H1 (cell line): ENCODE results near the gene RIPK4.

ENCODE experiments used
- BACH1 ChIP-seq: IDR thresholded peaks from 2 replicates; pipeline ENCODE4 v1.6.1; 2012; ENCODE audit warnings: low read length, improper control_type of control experiment
- CTCF ChIP-seq, 3 experiments: IDR thresholded peaks; 1 replicate in 2 of 3; 2 replicates in 1 of 3; pipeline versions ENCODE4 v1.5.1 to v1.6.1; 2011; ENCODE audit warnings: low read length in 3 of 3, mild to moderate bottlenecking in 3 of 3, inconsistent platforms in 2 of 3, low read depth in 1 of 3, moderate library complexity in 1 of 3; ENCODE audit not compliant: insufficient read depth in 1 of 3; ENCODE audit errors: control extremely low read depth in 1 of 3
- EGR1 ChIP-seq: IDR thresholded peaks from 2 replicates; pipeline ENCODE4 v1.6.1; 2011; ENCODE audit warnings: low read depth, low read length, borderline replicate concordance
- EZH2 ChIP-seq: fragments of 200-600 bp; sonication (generic); IDR thresholded peaks from 2 replicates; pipeline ENCODE4 v1.7.1; 2012; ENCODE audit warnings: low read depth, mild to moderate bottlenecking, moderate library complexity, low read length, inconsistent platforms; ENCODE audit not compliant: severe bottlenecking
- JUN ChIP-seq: IDR thresholded peaks from 2 replicates; pipeline ENCODE4 v1.6.1; 2011; ENCODE audit warnings: low read depth, mild to moderate bottlenecking, improper control_type of control experiment, low read length
- JUND ChIP-seq: IDR thresholded peaks from 2 replicates; pipeline ENCODE4 v1.6.1; 2011; ENCODE audit warnings: mild to moderate bottlenecking, improper control_type of control experiment, low read length
- POLR2A ChIP-seq, 2 experiments: IDR thresholded peaks; 1 replicate in 1 of 2; 2 replicates in 1 of 2; pipeline ENCODE4 v1.6.1; 2011; ENCODE audit warnings: low read depth in 2 of 2, low read length in 2 of 2, mild to moderate bottlenecking in 2 of 2; ENCODE audit errors: control extremely low read depth in 1 of 2
- RAD21 ChIP-seq, 2 experiments: IDR thresholded peaks in 1 of 2; conservative IDR thresholded peaks in 1 of 2; 2 replicates each; pipeline ENCODE4 v1.6.1; 2011; ENCODE audit warnings: low read depth in 2 of 2, low read length in 2 of 2, improper control_type of control experiment in 1 of 2, inconsistent platforms in 1 of 2, mild to moderate bottlenecking in 1 of 2, moderate library complexity in 1 of 2
- RBBP5 ChIP-seq: IDR thresholded peaks from 2 replicates; pipeline ENCODE4 v1.7.1; 2012; ENCODE audit warnings: low read depth, mild to moderate bottlenecking, inconsistent platforms, low read length, moderate library complexity, borderline replicate concordance
- RXRA ChIP-seq: IDR thresholded peaks from 2 replicates; pipeline ENCODE4 v1.6.1; 2011; ENCODE audit warnings: low read depth, mild to moderate bottlenecking, low read length, moderate library complexity; ENCODE audit not compliant: insufficient read depth
- SP4 ChIP-seq: IDR thresholded peaks from 2 replicates; pipeline ENCODE4 v1.6.1; 2012; ENCODE audit warnings: low read length, inconsistent platforms
- SRF ChIP-seq: IDR thresholded peaks from 2 replicates; pipeline ENCODE4 v1.6.1; 2011; ENCODE audit warnings: mild to moderate bottlenecking, low read depth, low read length, moderate library complexity
- TEAD4 ChIP-seq: IDR thresholded peaks from 2 replicates; pipeline ENCODE4 v1.6.1; 2012; ENCODE audit warnings: low read depth, low read length, inconsistent platforms, mixed read lengths
- ZNF274 ChIP-seq: IDR thresholded peaks from 2 replicates; pipeline ENCODE4 v1.7.0; 2012; ENCODE audit warnings: low read length, borderline replicate concordance; ENCODE audit errors: extremely low read depth

- no peak for TF ChIP-seq CTCF (IDR thresholded peaks at IDR 0.05; ENCODE audit: control extremely low read depth in 1 of 3, insufficient read depth in 1 of 3, low read depth in 1 of 3, low read length in 3 of 3)
- no peak for TF ChIP-seq RXRA
- TF ChIP-seq SP4, result no peak
- TF ChIP-seq TEAD4, result no peak
- TF ChIP-seq EGR1, result no peak
- no peak for TF ChIP-seq EZH2
- TF ChIP-seq BACH1, result no peak
- no peak for TF ChIP-seq POLR2A (IDR thresholded peaks at IDR 0.05; ENCODE audit: control extremely low read depth in 1 of 2, low read depth in 2 of 2, low read length in 2 of 2)
- TF ChIP-seq ZNF274, result no peak
- TF ChIP-seq SRF, result no peak
- TF ChIP-seq RAD21 (IDR thresholded peaks at IDR 0.05 in 1 of 2, conservative IDR thresholded peaks at IDR 0.05 in 1 of 2; ENCODE audit: low read depth in 2 of 2, low read length in 2 of 2), result no peak
- no peak for TF ChIP-seq JUND
- TF ChIP-seq JUN, result no peak
- TF ChIP-seq RBBP5, result no peak
Observed at GRCh38 chr21:41755258-41755933, 11.5 kb downstream of the RIPK4 start.
